Germinal center (tissue), 1 donor: Measurements from ENCODE around the gene TAF3.
"Not testable (repeated sequence)": the region's sequence is repeated elsewhere in the genome, so short reads cannot be mapped to it uniquely, and the experiment has no call there.

Experiments used
- DNase-seq: peaks from one replicate; pipeline ENCODE4 v3.0.0; 2012; ENCODE audit warnings: mixed read lengths, low spot score

TAF3 gene

GRCh38 chr10:7972367-7972766 lies 154.1 kb downstream of the TAF3 start:
- no peak for DNase-seq

- DNase-seq, result no peak
These were observed 161.9 kb downstream of the TAF3 start for GRCh38 chr10:7980196-7980595.

GRCh38 chr10:7982727-7983126 lies 164.4 kb downstream of the TAF3 start:
- no peak for DNase-seq

GRCh38 chr10:7984325-7984724 lies 166.0 kb downstream of the TAF3 start:
- DNase-seq, result no peak

GRCh38 chr10:7984896-7985295 lies 166.6 kb downstream of the TAF3 start:
- no peak for DNase-seq

- no peak for DNase-seq
These were observed 168.5 kb downstream of the TAF3 start for GRCh38 chr10:7986851-7987250.

- DNase-seq, result no peak
These were observed 170.7 kb downstream of the TAF3 start for GRCh38 chr10:7988989-7989388.

- DNase-seq, result no peak
These were observed 180.5 kb downstream of the TAF3 start for GRCh38 chr10:7998831-7999230.

- no peak for DNase-seq
These were observed 186.2 kb downstream of the TAF3 start for GRCh38 chr10:8004469-8005000.

GRCh38 chr10:8006274-8006999 lies 188.1 kb downstream of the TAF3 start:
- peak; percentile 11 for DNase-seq

GRCh38 chr10:8009031-8009430 lies 190.7 kb downstream of the TAF3 start:
- DNase-seq, result no peak

GRCh38 chr10:8013006-8013405 lies 194.7 kb downstream of the TAF3 start:
- no peak for DNase-seq

- no peak for DNase-seq
These were observed 195.3 kb downstream of the TAF3 start for GRCh38 chr10:8013619-8014018.

- DNase-seq, result no peak
These were observed 196.3 kb downstream of the TAF3 start for GRCh38 chr10:8014649-8015048.

GRCh38 chr10:8017277-8017676 lies 199.0 kb downstream of the TAF3 start:
- DNase-seq, result no peak

- DNase-seq, result no peak
These were observed 205.0 kb downstream of the TAF3 start for GRCh38 chr10:8023321-8023720.

GRCh38 chr10:8023851-8024250 lies 205.5 kb downstream of the TAF3 start:
- DNase-seq, result no peak

- DNase-seq, result no peak
These were observed 208.3 kb downstream of the TAF3 start for GRCh38 chr10:8026349-8027259.

- DNase-seq, result not testable (repeated sequence)
These were observed 212.9 kb downstream of the TAF3 start for GRCh38 chr10:8031211-8031610.

GRCh38 chr10:8032558-8032957 lies 214.3 kb downstream of the TAF3 start:
- no peak for DNase-seq

GRCh38 chr10:8033812-8034465 lies 215.6 kb downstream of the TAF3 start:
- no peak for DNase-seq

- no peak for DNase-seq
These were observed 216.2 kb downstream of the TAF3 start for GRCh38 chr10:8034466-8035005.
